ENCODE results near the gene SPHK1.
A peak's percentile ranks its signal among the peaks of the same experiment; 100 is the strongest.

Gene SPHK1

DNA sequence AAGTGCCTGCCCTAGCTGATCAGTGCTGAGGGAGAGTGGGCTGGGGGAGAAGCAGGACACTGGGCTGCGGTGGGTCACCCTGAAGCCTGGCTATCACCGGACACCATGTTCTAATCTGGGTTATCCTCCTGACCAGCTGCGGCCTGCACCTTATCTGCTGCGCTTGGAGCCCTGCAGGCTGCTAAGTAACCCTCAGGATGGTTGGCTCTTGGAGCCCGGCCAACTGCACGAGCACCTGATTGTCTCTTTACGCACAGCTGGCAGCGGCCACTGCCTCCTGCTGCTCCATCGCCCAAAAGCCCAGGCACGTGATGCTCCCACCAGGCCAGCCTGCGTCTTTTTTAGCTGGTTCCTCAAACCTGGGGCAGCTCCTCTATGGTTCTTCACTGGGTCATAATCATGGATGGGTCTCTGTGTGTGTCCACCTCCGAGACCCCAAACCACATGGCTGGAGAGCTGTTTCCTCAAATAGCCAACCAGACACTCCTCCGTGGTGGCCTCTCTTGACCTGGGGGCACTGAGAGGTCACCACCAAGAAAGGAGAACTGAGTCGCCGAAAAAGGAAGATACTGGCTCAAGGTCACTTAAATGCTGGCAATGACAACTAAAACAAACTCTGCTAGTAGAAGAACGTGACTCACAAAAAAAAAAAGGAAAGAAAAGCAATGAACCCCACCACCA lies 21.7 kb downstream of the SPHK1 start:
- Histone ChIP-seq H3K9me3 (ENCODE audit: low read length) (no peaks in the 10 kb centered on the region), H3K27me3 (ENCODE audit: control insufficient read depth in 1 of 2, insufficient read depth in 2 of 2, low read length in 2 of 2) (no peaks in the 10 kb centered on the region), H3K36me3 (ENCODE audit: insufficient read depth, low read length) (peaks cover 25% of the 10 kb centered on the region), H3K4me3 (ENCODE audit: low read depth in 1 of 2, low read length in 2 of 2) (no peak overlapping the region), H3K9ac (ENCODE audit: low read length) (no peak overlapping the region), H3K27ac (ENCODE audit: low read depth, low read length) (no peak overlapping the region), H3K4me1 (ENCODE audit: insufficient read depth, low read length) (peaks cover 14% of the 10 kb centered on the region)

GRCh38 chr17:76407509-76407908 lies 23.1 kb downstream of the SPHK1 start:
- no peak overlapping the region for H3K27ac ChIP-seq (ENCODE audit: low read depth, low read length)
- H3K36me3 ChIP-seq (ENCODE audit: insufficient read depth, low read length), result peaks cover 13% of the 10 kb centered on the region
- no peak overlapping the region for H3K4me3 ChIP-seq (ENCODE audit: low read depth in 1 of 2, low read length in 2 of 2)
- H3K27me3 ChIP-seq (ENCODE audit: control insufficient read depth in 1 of 2, insufficient read depth in 2 of 2, low read length in 2 of 2), result no peaks in the 10 kb centered on the region
- H3K9me3 ChIP-seq (ENCODE audit: low read length), result no peaks in the 10 kb centered on the region
- no peak overlapping the region for H3K9ac ChIP-seq (ENCODE audit: low read length)
- peaks cover 14% of the 10 kb centered on the region for H3K4me1 ChIP-seq (ENCODE audit: insufficient read depth, low read length)

DNA sequence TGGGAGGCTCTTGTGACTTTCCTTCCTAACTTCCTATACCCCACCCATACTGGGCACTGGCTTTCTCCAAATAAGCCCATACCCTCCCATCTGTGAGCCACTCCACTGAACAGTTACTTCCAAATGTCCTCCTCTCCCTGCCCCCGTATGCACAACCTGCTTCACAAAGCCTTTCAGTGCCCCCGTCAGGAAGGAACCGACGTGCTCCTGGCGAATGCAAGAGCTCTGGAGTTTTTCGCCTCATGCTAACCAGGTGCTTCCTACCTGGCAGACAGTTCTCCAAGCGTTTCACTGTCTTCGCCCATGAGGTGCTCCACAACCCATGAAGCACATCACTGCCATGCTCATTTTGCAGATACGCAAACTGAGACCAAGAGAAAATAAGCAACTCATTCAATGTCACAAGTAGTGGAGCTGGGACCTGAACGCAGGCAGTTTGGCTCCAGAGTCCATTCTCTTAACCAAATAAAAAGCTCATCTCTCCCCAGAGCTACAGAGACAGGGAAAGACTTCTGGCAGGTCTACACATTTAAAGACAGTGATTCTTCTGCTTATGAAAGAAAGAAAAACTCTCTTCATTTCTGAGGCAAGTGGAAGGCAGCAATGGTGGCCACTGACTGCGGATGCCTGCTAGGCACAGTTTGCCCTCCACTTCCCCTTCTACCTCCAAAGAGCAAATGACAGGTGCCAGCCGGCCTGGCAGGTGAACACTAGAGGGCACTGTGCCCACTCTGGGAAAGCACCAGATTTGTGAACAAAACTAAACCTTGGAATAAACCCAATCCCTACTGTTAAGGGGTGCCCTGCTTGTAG lies 23.8 kb downstream of the SPHK1 start:
- Histone ChIP-seq H3K36me3 (ENCODE audit: insufficient read depth, low read length) (peaks cover 10% of the 10 kb centered on the region), H3K4me1 (ENCODE audit: insufficient read depth, low read length) (peaks cover 14% of the 10 kb centered on the region), H3K27ac (ENCODE audit: low read depth, low read length) (no peak overlapping the region), H3K4me3 (ENCODE audit: low read depth in 1 of 2, low read length in 2 of 2) (no peak overlapping the region), H3K9me3 (ENCODE audit: low read length) (no peaks in the 10 kb centered on the region), H3K27me3 (ENCODE audit: control insufficient read depth in 1 of 2, insufficient read depth in 2 of 2, low read length in 2 of 2) (no peaks in the 10 kb centered on the region), H3K9ac (ENCODE audit: low read length) (no peak overlapping the region)

GRCh38 chr17:76410328-76410965 lies 26.0 kb downstream of the SPHK1 start:
- Histone ChIP-seq H3K9me3 (ENCODE audit: low read length) (no peaks in the 10 kb centered on the region), H3K27ac (ENCODE audit: low read depth, low read length) (no peak overlapping the region), H3K4me1 (ENCODE audit: insufficient read depth, low read length) (peaks cover 22% of the 10 kb centered on the region), H3K27me3 (ENCODE audit: control insufficient read depth in 1 of 2, insufficient read depth in 2 of 2, low read length in 2 of 2) (no peaks in the 10 kb centered on the region), H3K9ac (ENCODE audit: low read length) (no peak overlapping the region), H3K4me3 (ENCODE audit: low read depth in 1 of 2, low read length in 2 of 2) (no peak overlapping the region), H3K36me3 (ENCODE audit: insufficient read depth, low read length) (no peaks in the 10 kb centered on the region)

- H3K4me3 ChIP-seq (ENCODE audit: low read depth in 1 of 2, low read length in 2 of 2), result no peak overlapping the region
- no peaks in the 10 kb centered on the region for H3K36me3 ChIP-seq (ENCODE audit: insufficient read depth, low read length)
- no peaks in the 10 kb centered on the region for H3K27me3 ChIP-seq (ENCODE audit: control insufficient read depth in 1 of 2, insufficient read depth in 2 of 2, low read length in 2 of 2)
- peaks cover 15% of the 10 kb centered on the region for H3K4me1 ChIP-seq (ENCODE audit: insufficient read depth, low read length)
- no peak overlapping the region for H3K9ac ChIP-seq (ENCODE audit: low read length)
- no peaks in the 10 kb centered on the region for H3K9me3 ChIP-seq (ENCODE audit: low read length)
- no peak overlapping the region for H3K27ac ChIP-seq (ENCODE audit: low read depth, low read length)
Measured at GRCh38 chr17:76411247-76411646, 26.8 kb downstream of the SPHK1 start.

GRCh38 chr17:76414334-76415295 lies 30.2 kb downstream of the SPHK1 start:
- Histone ChIP-seq H3K27ac (ENCODE audit: low read depth, low read length) (no peak overlapping the region), H3K4me1 (ENCODE audit: insufficient read depth, low read length) (peaks cover 13% of the 10 kb centered on the region), H3K9me3 (ENCODE audit: low read length) (no peaks in the 10 kb centered on the region), H3K9ac (ENCODE audit: low read length) (no peak overlapping the region), H3K36me3 (ENCODE audit: insufficient read depth, low read length) (no peaks in the 10 kb centered on the region), H3K27me3 (ENCODE audit: control insufficient read depth in 1 of 2, insufficient read depth in 2 of 2, low read length in 2 of 2) (no peaks in the 10 kb centered on the region), H3K4me3 (ENCODE audit: low read depth in 1 of 2, low read length in 2 of 2) (peak overlapping the region in 1 of 2 donors; percentile 9)

DNA sequence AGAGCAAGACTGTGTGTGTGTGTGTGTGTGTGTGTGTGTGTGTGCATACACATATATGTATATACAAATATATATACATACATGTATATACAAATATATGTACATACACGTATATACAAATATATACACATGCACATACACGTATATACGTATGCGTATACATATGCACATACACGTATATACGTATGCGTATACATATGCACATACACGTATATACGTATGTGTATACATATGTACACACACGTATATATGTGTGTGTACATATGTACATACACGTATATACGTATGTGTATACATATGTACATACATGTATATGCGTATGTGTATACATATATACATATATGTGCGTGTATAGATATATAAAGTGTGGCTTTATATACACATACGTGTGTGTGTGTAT lies 31.4 kb downstream of the SPHK1 start:
- no peaks in the 10 kb centered on the region for H3K9me3 ChIP-seq (ENCODE audit: low read length)
- H3K4me3 ChIP-seq (ENCODE audit: low read depth in 1 of 2, low read length in 2 of 2), result no peak overlapping the region
- peaks cover 23% of the 10 kb centered on the region for H3K4me1 ChIP-seq (ENCODE audit: insufficient read depth, low read length)
- H3K27ac ChIP-seq (ENCODE audit: low read depth, low read length), result no peak overlapping the region
- no peaks in the 10 kb centered on the region for H3K27me3 ChIP-seq (ENCODE audit: control insufficient read depth in 1 of 2, insufficient read depth in 2 of 2, low read length in 2 of 2)
- H3K9ac ChIP-seq (ENCODE audit: low read length), result no peak overlapping the region
- H3K36me3 ChIP-seq (ENCODE audit: insufficient read depth, low read length), result no peaks in the 10 kb centered on the region

GRCh38 chr17:76416457-76416856 lies 32.0 kb downstream of the SPHK1 start:
- Histone ChIP-seq H3K27me3 (ENCODE audit: control insufficient read depth in 1 of 2, insufficient read depth in 2 of 2, low read length in 2 of 2) (no peaks in the 10 kb centered on the region), H3K9me3 (ENCODE audit: low read length) (no peaks in the 10 kb centered on the region), H3K4me1 (ENCODE audit: insufficient read depth, low read length) (peaks cover 26% of the 10 kb centered on the region), H3K36me3 (ENCODE audit: insufficient read depth, low read length) (no peaks in the 10 kb centered on the region), H3K27ac (ENCODE audit: low read depth, low read length) (no peak overlapping the region), H3K9ac (ENCODE audit: low read length) (no peak overlapping the region), H3K4me3 (ENCODE audit: low read depth in 1 of 2, low read length in 2 of 2) (no peak overlapping the region)

DNA sequence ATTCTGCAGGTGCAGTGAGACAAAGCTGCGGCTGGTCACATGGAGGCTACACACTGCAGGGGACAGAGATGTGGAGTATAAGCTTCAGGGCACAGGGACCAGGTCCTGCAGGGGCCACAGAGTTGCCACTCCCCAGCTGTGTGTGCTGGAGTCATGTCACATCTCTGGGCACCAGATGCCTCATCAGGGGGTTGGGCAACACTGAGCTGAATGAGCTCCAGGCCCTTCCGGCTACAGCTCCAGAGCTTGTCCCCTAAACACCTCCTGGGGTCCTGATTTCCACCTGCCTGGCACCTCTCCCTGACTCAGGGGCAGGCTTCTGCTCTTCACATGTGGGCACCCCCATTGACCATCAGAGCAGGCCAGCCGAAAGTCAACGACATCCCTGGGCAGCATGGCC lies 32.5 kb downstream of the SPHK1 start:
- H3K27me3 ChIP-seq (ENCODE audit: control insufficient read depth in 1 of 2, insufficient read depth in 2 of 2, low read length in 2 of 2), result no peaks in the 10 kb centered on the region
- no peak overlapping the region for H3K4me3 ChIP-seq (ENCODE audit: low read depth in 1 of 2, low read length in 2 of 2)
- no peaks in the 10 kb centered on the region for H3K9me3 ChIP-seq (ENCODE audit: low read length)
- H3K9ac ChIP-seq (ENCODE audit: low read length), result no peak overlapping the region
- no peaks in the 10 kb centered on the region for H3K36me3 ChIP-seq (ENCODE audit: insufficient read depth, low read length)
- H3K27ac ChIP-seq (ENCODE audit: low read depth, low read length), result no peak overlapping the region
- peaks cover 26% of the 10 kb centered on the region for H3K4me1 ChIP-seq (ENCODE audit: insufficient read depth, low read length)

GRCh38 chr17:76417499-76418143 lies 33.2 kb downstream of the SPHK1 start:
- H3K27me3 ChIP-seq (ENCODE audit: control insufficient read depth in 1 of 2, insufficient read depth in 2 of 2, low read length in 2 of 2), result no peaks in the 10 kb centered on the region
- no peaks in the 10 kb centered on the region for H3K9me3 ChIP-seq (ENCODE audit: low read length)
- H3K4me3 ChIP-seq (ENCODE audit: low read depth in 1 of 2, low read length in 2 of 2), result no peak overlapping the region
- H3K4me1 ChIP-seq (ENCODE audit: insufficient read depth, low read length), result peaks cover 26% of the 10 kb centered on the region
- H3K36me3 ChIP-seq (ENCODE audit: insufficient read depth, low read length), result no peaks in the 10 kb centered on the region
- no peak overlapping the region for H3K27ac ChIP-seq (ENCODE audit: low read depth, low read length)
- H3K9ac ChIP-seq (ENCODE audit: low read length), result no peak overlapping the region
